Measurements from ENCODE around the gene NNMT. TPM values are rescaled to one million over a fixed set of nuclear protein-coding genes. Genes with fewer than 3 reads are reported as not detected.

The NNMT gene
- total and polyA plus RNA-seq, 2 donors (not counting 3 experiments of a cell fraction or from before 2014, with no cell fraction given): 330 to 454 TPM

DNA sequence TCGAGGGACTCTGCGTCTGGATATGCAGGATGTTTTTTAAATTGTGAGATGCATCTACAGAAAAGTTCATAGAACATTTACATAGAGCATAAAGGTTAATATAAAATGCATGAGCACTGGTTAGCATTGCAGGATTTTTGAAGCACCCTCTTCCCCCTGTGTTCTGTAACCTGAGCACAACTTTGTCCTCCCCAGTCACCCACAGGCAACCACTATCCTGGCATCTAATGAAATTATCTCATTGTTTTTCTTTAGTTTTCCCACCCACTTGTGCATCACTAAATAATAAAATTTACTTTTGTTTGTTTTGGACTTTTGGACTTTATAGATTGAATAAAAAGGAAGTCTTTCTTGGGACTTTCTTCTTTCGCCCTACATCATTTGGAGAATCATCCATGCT, 10.0 kb upstream of the NNMT start:
- no peaks in the 10 kb centered on the region for H3K9me3 ChIP-seq (replicated peaks; ENCODE audit: control insufficient read depth, insufficient read depth, low read length)
- H4K20me1 ChIP-seq (replicated peaks; ENCODE audit: control insufficient read depth, extremely low read depth, insufficient read depth, low read length): no peaks in the 10 kb centered on the region
- no peaks in the 10 kb centered on the region for H3K9me1 ChIP-seq (replicated peaks; ENCODE audit: control insufficient read depth, extremely low read depth, insufficient read depth, low read length)
- DNase-seq (ENCODE audit: low read depth, low spot score) (no peak), FAIRE-seq (no peak)
- no peaks in the 10 kb centered on the region for H3K27me3 ChIP-seq (ENCODE audit: control insufficient read depth in 2 of 2, insufficient read depth in 2 of 2, low read length in 2 of 2)
- H3K79me2 ChIP-seq (ENCODE audit: control insufficient read depth, insufficient read depth, low read length): no peaks in the 10 kb centered on the region
- no peak overlapping the region for H3K27ac ChIP-seq (ENCODE audit: insufficient read depth, low read depth, low read length)
- no peak overlapping the region for H3K4me3 ChIP-seq (replicated peaks in 1 of 3; ENCODE audit: insufficient read depth in 1 of 3, low read depth in 1 of 3, low read length in 3 of 3)
- POLR2A ChIA-PET: no interaction called here
- no TSS peak for BruUV-seq (replicated peaks)
- CTCF ChIA-PET: no interaction called here
- H3K4me1 ChIP-seq (ENCODE audit: control insufficient read depth, extremely low read depth, insufficient read depth, low read length): peaks cover 41% of the 10 kb centered on the region
- H3K36me3 ChIP-seq (ENCODE audit: control insufficient read depth in 2 of 2, extremely low read depth in 1 of 2, insufficient read depth in 2 of 2, low read length in 2 of 2): no peaks in the 10 kb centered on the region
- no peak overlapping the region for H2AFZ ChIP-seq (ENCODE audit: low read depth, low read length)
- TF ChIP-seq MYC (IDR thresholded peaks at IDR 0.05; ENCODE audit: low read depth, low read length): no peak
- TF ChIP-seq FOS (IDR thresholded peaks at IDR 0.05; ENCODE audit: borderline replicate concordance, insufficient read depth, low read length): no peak
- no peak for TF ChIP-seq POLR2A (IDR thresholded peaks at IDR 0.05; ENCODE audit: low read depth, low read length)
- TF ChIP-seq, protein P1, sequence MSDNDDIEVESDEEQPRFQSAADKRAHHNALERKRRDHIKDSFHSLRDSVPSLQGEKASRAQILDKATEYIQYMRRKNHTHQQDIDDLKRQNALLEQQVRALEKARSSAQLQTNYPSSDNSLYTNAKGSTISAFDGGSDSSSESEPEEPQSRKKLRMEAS (IDR thresholded peaks at IDR 0.05; ENCODE audit: insufficient read depth, insufficient read length): no peak
- TF ChIP-seq POLR2AphosphoS5 (IDR thresholded peaks at IDR 0.05; ENCODE audit: insufficient read depth, low read depth, low read length): no peak
- no peak for TF ChIP-seq GATA2 (IDR thresholded peaks at IDR 0.05; ENCODE audit: insufficient read depth, insufficient read length, low read depth, low read length)
- TF ChIP-seq, protein P2, sequence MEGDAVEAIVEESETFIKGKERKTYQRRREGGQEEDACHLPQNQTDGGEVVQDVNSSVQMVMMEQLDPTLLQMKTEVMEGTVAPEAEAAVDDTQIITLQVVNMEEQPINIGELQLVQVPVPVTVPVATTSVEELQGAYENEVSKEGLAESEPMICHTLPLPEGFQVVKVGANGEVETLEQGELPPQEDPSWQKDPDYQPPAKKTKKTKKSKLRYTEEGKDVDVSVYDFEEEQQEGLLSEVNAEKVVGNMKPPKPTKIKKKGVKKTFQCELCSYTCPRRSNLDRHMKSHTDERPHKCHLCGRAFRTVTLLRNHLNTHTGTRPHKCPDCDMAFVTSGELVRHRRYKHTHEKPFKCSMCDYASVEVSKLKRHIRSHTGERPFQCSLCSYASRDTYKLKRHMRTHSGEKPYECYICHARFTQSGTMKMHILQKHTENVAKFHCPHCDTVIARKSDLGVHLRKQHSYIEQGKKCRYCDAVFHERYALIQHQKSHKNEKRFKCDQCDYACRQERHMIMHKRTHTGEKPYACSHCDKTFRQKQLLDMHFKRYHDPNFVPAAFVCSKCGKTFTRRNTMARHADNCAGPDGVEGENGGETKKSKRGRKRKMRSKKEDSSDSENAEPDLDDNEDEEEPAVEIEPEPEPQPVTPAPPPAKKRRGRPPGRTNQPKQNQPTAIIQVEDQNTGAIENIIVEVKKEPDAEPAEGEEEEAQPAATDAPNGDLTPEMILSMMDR (IDR thresholded peaks at IDR 0.05; ENCODE audit: extremely low read depth in 1 of 2, insufficient read depth in 1 of 2, low read depth in 1 of 2, low read length in 2 of 2): no peak
- TF ChIP-seq EZH2 (IDR thresholded peaks at IDR 0.05; ENCODE audit: borderline replicate concordance, low read depth, low read length, severe bottlenecking): no peak
- TF ChIP-seq JUN (IDR thresholded peaks at IDR 0.05; ENCODE audit: borderline replicate concordance, insufficient read depth, insufficient read length, low read depth): no peak
- intact Hi-C loops (cut with micrococcal nuclease) (loop anchor here (10.0 kb wide), 2 partner anchors 279 to 1219 kb away; partner anchors contain the start of gene CADM1), dilution Hi-C loops (cut with MboI; ENCODE audit: extremely low pct_ligation_motif_present, low sequenced_read_pairs) (no loop called here)
- no peak overlapping the region for H3K9ac ChIP-seq (replicated peaks; ENCODE audit: extremely low read depth, insufficient read depth, low read length)
- no peak overlapping the region for H3K4me2 ChIP-seq (ENCODE audit: insufficient read depth, low read length)

All from endothelial cell of umbilical vein (primary cell).